ENCODE measurements around the gene CXCR6.

The CXCR6 gene

DNA sequence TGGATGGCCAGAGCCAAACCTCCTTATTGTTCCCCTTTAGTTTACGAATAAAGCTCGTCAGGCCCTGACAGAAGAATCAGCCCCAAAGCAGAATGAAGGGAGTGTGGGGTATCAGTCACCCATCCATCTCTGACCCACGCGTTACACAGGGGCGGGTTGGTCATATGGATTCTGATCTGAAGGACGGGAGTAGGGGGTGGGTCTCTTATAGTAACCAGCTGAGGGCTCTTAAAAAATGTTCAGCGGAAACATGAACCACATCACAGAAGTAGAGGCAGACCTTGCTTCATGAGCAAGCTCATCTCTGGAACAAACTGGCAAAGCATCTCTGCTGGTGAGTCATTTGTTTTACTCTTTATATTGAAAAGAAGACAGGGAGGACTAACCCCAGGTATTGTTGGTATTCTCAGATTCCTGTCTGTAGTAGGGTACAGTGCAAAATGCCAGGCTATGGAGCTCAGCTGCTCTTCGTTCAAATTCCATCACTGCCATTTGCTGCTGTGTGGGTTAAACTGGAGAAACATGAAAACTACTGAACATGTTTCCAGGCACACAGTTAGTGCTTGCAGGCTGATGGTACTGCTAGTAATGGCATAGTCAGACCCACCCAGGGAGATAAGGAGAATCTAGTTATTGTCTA is at the start of gene CXCR6:
TSS of gene CXCR6 (plus strand) at position 258 of the 640 bp plus-strand sequence. CDS start 3,018 bp downstream, outside the sequence.
- peak; percentile 22 to 26 for DNase-seq

GRCh38 chr3:45894015-45894414 is 49.2 kb upstream of the CXCR6 start:
- DNase-seq: no peak

DNA sequence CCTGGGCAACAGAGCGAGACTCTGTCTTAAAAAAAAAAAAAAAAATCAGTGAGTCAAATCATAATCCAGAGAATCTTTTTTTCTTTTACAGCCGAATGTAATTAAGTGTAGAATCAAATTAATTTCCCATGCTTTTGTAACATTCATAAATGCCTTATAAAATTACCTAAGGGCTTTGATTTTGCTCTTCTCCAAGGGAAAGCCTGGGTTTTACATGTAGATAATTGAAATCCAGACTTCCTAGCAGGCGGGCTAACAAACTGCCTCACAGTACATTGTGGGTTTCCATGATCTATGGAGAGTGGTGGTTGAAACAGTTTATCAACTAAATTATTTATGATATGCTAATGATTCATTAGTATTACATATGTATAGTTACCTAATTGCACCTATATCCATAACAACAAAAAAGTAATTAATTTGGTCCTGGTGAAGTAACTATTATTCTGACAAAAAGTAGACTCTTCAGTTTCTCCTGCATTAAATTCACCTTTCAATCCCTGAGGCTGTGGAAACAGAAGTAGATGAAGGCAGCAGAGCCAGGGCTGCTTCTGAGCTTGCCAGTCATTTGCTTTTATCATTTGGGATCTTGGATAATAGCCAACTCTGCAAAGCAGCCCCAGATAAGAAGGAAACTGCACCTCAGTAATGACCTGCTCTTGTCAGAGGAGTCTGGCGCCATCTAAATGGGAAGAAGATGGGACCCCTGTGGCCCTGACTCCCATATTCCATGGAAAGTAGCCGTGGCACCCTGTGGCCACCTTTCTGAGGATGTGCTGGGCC is 47.4 kb upstream of the CXCR6 start:
- no peak for DNase-seq

GRCh38 chr3:45896956-45897355 is 46.3 kb upstream of the CXCR6 start:
- no peak for DNase-seq

- no peak for DNase-seq
Observed at GRCh38 chr3:45904931-45905330, 38.3 kb upstream of the CXCR6 start.

- DNase-seq: no peak
Observed at GRCh38 chr3:45905755-45906154, 37.5 kb upstream of the CXCR6 start.

- no peak for DNase-seq
Observed at GRCh38 chr3:45906681-45907407, 36.4 kb upstream of the CXCR6 start.

GRCh38 chr3:45907769-45908705 is 35.2 kb upstream of the CXCR6 start:
- no peak for DNase-seq

DNA sequence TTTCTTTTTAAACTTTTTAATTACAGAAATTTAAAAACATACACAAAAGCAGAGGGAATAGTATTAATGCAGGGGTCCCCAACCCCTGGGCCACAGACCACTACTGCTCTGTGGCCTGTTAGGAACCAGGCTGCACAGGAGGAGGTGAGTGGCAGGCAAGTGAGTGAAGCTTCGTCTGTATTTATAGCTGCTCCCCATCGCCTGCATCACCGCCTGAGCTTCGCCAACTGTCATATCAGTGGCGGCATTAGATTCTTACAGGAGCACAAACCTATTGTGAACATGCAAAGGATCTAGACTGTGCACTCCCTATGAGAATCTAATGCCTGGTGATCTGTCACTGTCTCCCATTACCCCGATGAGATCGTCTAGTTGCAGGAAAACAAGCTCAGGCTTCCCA is 34.5 kb upstream of the CXCR6 start:
- no peak for DNase-seq

DNA sequence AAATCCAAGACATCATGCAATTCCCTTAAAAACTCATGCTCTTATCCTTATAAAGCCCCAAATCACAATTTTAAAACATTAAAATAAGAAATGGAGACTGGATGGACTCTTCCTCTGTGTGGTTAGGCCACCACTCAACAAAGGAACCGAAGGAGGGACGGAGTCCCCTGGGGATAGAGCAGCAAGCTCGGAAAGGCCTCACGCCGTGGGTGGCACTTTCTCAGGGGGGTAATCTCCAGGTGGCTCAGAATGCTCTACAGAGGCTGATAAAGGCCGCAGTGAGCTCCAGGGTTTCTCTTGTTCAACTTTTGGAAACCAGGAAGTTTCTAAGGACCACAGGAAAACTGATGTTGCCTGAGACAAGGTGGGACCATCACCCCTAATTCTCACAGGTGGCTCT is 33.7 kb upstream of the CXCR6 start:
- no peak for DNase-seq

GRCh38 chr3:45910892-45911291 is 32.4 kb upstream of the CXCR6 start:
- no peak for DNase-seq

- DNase-seq: no peak
Observed at GRCh38 chr3:45911511-45912226, 31.6 kb upstream of the CXCR6 start.

DNA sequence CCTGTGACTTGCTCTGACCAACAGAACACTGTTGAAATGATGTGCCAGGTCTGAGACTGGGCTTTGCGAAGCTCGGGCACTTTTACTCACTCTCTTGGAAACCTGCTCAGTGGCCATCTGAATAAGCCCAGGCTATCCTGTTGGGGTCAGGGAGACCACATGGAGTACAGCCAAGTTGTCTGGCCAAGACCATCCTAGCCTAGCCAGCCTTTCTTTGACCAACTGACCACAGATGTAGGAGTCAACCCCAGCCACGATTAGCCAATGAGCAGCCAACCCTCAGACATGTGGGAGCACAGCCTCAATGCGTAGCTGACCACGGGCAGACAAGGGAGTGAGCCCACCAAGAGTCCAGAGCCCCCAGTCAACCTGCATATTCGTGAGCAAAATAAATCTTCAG is 30.8 kb upstream of the CXCR6 start:
- DNase-seq: no peak

DNA sequence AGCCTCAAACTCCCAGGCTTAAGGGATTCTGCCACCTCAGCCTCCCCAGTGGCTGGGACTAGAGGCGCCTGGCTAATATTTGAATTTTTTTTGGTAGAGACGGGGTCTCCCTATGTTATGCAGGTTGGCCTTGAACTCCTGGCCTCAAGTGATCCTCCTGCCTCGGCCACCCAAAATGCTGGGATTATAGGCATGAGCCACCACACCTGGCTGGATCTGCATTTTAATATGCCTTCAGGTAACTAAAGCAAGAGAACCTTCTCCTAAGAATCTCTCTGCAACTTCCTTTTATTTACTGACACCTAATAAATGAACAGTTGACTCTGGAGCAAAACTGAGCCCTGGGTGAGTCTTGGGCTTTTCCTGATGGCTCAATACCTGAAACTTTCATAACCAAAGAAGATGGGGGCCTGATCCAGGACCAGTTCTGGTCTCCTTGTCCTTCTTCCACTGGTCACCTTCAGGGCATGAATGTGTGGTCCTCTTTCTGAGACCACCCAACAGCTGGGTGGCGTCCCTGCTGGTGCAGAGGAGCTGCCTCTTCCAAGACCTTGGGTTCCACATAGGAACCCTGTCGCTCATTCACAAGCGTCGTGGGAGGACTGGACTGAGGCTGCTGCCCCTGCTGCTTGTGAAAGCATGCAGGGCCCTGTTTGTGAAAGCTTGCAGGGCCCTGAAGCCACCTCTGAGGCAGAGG is 28.8 kb upstream of the CXCR6 start:
- DNase-seq: no peak

DNA sequence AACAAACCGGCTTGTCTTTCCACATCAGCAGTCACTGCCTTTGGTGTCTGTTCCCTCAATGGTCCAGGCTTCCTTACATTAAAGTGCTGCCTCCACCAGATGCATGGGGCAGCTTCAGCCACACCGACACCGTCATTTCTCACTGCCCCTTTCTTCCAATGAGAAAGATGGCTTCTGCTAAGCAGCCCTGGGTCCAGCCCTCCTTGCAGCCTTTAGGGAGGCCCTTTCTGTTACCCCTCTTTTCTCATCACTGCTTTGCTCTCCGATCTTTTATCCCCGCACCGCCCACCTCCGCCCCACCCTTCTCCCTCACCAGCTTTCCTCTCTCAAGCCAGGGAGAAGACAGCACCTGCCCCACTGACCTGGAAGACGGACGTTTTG is 28.2 kb upstream of the CXCR6 start:
- no peak for DNase-seq

DNA sequence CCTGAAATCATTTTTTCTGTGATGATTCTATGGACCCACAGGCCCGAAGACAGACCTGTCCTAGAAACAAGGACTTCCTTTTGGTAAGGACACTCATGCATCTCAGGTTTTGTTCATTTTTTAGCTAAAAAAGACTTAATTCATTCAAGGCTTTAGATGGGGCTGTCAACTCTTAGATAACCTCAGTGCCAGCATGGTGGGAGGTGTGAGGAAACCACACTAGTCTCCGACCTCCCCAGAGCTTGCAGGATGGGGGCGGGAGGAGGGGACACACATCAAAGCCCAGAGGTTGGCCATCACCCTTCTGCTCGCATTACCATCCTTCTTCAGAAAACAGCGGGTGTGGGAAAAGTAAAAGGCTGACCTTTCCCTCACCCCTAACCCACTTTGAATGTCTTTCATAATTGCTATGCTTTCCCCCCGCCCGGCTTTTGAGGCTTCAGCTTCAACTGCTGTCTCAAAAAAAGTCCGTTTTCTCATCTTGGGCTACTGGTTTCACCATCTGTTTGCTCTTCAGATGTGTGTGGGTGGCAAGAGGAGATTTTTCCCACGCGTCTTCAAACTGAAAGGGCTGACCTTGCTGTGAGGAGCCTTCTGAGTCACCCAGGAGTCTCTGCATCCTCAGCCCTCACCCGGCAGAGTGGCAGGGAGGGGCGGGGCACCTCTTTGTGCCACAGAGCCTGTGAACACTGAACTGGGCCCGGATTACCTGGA is 27.6 kb upstream of the CXCR6 start:
- DNase-seq: peak; percentile 63 to 66

DNA sequence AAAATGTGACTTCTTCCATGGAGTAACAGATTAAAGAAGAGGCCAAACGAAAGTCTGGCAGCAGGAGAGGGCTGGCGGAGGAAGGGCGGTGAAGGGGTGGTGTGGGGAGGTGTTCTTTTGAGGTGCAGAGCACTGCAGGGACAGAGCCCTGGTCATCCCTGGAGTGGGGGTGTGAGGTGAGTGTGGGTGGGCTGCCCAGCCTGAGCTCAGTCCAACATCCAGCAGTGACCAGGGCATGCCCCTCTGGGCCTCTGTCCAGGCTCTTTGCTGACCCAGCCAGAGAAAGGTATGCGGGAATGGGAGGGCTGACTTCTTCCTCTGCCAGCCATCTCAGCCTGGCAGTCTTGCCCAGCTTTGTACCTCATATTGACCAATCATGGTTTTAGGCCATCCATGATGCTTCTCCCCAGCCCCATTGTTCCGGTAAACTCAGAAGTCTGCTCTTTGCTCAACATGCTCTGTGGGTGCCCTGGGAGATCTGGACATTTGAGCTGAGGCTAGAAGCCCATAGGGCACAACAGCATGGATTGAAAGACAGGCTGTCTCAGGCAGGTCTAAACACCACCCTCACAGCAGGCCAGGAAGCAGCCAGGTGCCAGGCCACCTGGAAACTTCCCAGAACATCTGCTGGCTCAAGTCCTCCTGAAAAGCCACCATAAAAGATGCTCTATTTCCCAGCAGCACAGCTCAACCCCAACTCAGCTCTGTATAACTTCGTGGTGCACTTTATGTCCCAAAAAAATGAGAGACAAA is 25.9 kb upstream of the CXCR6 start:
- DNase-seq: no peak

GRCh38 chr3:45921158-45922038 is 21.9 kb upstream of the CXCR6 start:
- no peak for DNase-seq

DNA sequence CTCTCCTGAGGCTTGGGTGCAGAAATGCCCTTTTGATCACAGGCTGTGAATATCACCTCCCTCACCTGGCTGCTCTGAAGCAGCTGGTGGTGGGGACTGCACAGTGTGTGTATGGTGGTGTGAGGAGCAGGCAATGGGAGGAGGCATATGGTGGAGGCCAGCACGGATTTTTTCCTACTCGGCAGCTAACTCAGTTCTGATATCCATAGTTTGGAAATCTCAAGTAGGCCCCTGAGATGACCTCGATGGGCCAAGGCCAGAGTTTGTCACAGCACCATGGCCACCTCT is 21.3 kb upstream of the CXCR6 start:
- DNase-seq: no peak

Measured in stimulated activated CD4-positive, alpha-beta T cell treated with anti-CD3 and anti-CD28 coated beads, Interleukin-2, amount 100 ng/mL, for 48 hours (primary cell).